ENCODE data around the gene TAS2R50.

DNA sequence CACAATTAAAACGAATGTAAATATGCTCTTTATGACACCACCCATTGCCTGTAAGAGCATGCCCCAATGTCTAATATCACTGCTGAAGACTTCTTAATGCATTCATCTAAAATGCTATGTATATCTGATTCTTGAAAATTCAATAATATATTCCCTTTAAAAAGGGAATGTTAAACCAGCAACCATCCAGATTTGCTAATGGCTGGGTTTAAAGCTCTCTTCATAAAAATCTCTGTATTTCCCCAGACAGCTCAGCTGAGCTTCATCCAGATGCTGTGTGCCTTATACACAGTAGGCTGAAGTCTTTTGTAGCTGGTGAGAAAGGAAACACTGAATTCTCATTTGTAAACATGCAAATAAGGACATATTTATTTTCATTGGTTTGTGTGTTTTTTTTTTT, 47.5 kb downstream of the TAS2R50 start, which contains the start of gene TAS2R14:
- TF ChIP-seq, protein P1, sequence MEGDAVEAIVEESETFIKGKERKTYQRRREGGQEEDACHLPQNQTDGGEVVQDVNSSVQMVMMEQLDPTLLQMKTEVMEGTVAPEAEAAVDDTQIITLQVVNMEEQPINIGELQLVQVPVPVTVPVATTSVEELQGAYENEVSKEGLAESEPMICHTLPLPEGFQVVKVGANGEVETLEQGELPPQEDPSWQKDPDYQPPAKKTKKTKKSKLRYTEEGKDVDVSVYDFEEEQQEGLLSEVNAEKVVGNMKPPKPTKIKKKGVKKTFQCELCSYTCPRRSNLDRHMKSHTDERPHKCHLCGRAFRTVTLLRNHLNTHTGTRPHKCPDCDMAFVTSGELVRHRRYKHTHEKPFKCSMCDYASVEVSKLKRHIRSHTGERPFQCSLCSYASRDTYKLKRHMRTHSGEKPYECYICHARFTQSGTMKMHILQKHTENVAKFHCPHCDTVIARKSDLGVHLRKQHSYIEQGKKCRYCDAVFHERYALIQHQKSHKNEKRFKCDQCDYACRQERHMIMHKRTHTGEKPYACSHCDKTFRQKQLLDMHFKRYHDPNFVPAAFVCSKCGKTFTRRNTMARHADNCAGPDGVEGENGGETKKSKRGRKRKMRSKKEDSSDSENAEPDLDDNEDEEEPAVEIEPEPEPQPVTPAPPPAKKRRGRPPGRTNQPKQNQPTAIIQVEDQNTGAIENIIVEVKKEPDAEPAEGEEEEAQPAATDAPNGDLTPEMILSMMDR (IDR thresholded peaks at IDR 0.05) = no peak
- TF ChIP-seq POLR2AphosphoS5 (IDR thresholded peaks at IDR 0.05) (no peak), POLR2A (IDR thresholded peaks at IDR 0.05) (no peak)
